SU-DHL-6 (cell line): Measurements from ENCODE around the gene FOXP2.

Experiments used
- H2AFZ ChIP-seq: fragments of 200-600 bp; sonication (generic); 2 replicates; pipeline ENCODE4 v1.6.1; 2014; ENCODE audit warnings: low read depth, mild to moderate bottlenecking, moderate library complexity, mixed read lengths, antibody characterized with exemption, low read length; ENCODE audit not compliant: severe bottlenecking
- H3F3A ChIP-seq: fragments of 200-600 bp; shearing (Covaris generic); 2 replicates; pipeline ENCODE4 v1.6.0; 2016; ENCODE audit warnings: antibody characterized with exemption, mild to moderate bottlenecking; ENCODE audit not compliant: insufficient read depth
- H3K27ac ChIP-seq: fragments of 200-600 bp; sonication (generic); 2 replicates; pipeline ENCODE4 v1.5.1; 2016; ENCODE audit warnings: low read depth, mild to moderate bottlenecking, low read length, moderate library complexity, mixed read lengths
- H3K27me3 ChIP-seq: fragments of 200-600 bp; sonication (generic), shearing (Covaris generic); 2 replicates; pipeline ENCODE4 v1.6.0; 2014; ENCODE audit warnings: mild to moderate bottlenecking, low read length
- H3K36me3 ChIP-seq: fragments of 200-600 bp; sonication (generic); 2 replicates; pipeline ENCODE4 v1.6.1; 2014; ENCODE audit warnings: mild to moderate bottlenecking, low read length, mixed read lengths
- H3K4me2 ChIP-seq: fragments of 300-600, 200-600 bp; shearing (Covaris generic), sonication (generic); 2 replicates; pipeline ENCODE4 v1.6.0; 2014; ENCODE audit warnings: low read length, low read depth, mild to moderate bottlenecking; ENCODE audit not compliant: poor library complexity, severe bottlenecking
- H3K4me3 ChIP-seq: fragments of 200-600 bp; sonication (generic); 2 replicates; pipeline ENCODE4 v1.5.1; 2014; ENCODE audit warnings: antibody characterized with exemption, low read length, mild to moderate bottlenecking, mixed read lengths; ENCODE audit not compliant: insufficient read depth, poor library complexity, severe bottlenecking
- H3K79me2 ChIP-seq: fragments of 200-600 bp; sonication (generic); 2 replicates; pipeline ENCODE4 v1.6.1; 2014; ENCODE audit warnings: mild to moderate bottlenecking, low read length, moderate library complexity; ENCODE audit not compliant: insufficient read depth
- H3K9ac ChIP-seq: fragments of 200-600 bp; sonication (generic); 2 replicates; pipeline ENCODE4 v1.7.0; 2014; ENCODE audit warnings: mild to moderate bottlenecking, low read length
- H3K9me2 ChIP-seq: fragments of 200-600 bp; sonication (generic); replicated peaks from 2 replicates; pipeline ENCODE4 v1.6.1; 2014; ENCODE audit warnings: low read length; ENCODE audit not compliant: insufficient read depth
- H3K9me3 ChIP-seq: fragments of 200-600 bp; sonication (generic); 2 replicates; pipeline ENCODE4 v1.6.1; 2014; ENCODE audit warnings: low read length, mixed read lengths; ENCODE audit not compliant: insufficient read depth
- H4K20me1 ChIP-seq: fragments of 200-600 bp; sonication (generic); 2 replicates; pipeline ENCODE4 v1.6.1; 2014; ENCODE audit warnings: low read depth, mild to moderate bottlenecking, antibody characterized with exemption, low read length, moderate library complexity, mixed read lengths
- EZH2phosphoT487 ChIP-seq: fragments of 200-600 bp; sonication (generic), shearing (Covaris generic); conservative IDR thresholded peaks from 2 replicates; pipeline ENCODE4 v1.6.1; 2018; ENCODE audit warnings: mild to moderate bottlenecking, antibody characterized with exemption, low read length, moderate library complexity, mixed read lengths
- TF ChIP-seq, protein P1 (sequence below): fragments of 200-600 bp; sonication (generic); IDR thresholded peaks from one replicate; pipeline ENCODE4 v1.5.1; 2017; ENCODE audit warnings: antibody characterized with exemption, mild to moderate bottlenecking, low read length, moderate library complexity; ENCODE audit not compliant: insufficient read depth, poor library complexity, severe bottlenecking

FOXP2 gene

DNA sequence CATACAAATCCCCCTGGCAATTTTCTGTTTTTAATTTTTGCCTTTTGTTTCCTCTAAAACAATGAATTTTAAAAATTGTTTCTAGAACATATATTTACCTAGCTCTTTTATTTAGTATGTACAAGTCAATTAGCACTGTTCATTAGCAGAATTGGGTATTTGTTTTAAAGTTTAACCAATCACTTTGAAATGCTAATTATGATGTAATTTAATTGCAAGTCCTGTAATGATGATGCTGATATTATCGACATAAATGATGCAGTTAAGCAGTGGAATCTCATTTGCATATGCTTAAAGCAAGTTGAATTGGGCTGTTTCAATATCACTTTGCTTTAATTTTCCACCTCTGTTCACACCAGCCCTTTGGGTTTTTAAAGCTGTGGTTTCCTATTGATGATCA is 2.7 kb downstream of the FOXP2 start:
- H3K36me3 ChIP-seq, result no peaks in the 10 kb centered on the region
- H2AFZ ChIP-seq, result no peak overlapping the region
- H3K9me2 ChIP-seq, result no peaks in the 10 kb centered on the region
- no peak overlapping the region for H3K27ac ChIP-seq
- no peaks in the 10 kb centered on the region for H3K79me2 ChIP-seq
- H3K4me2 ChIP-seq, result no peak overlapping the region
- H3K9ac ChIP-seq, result no peak overlapping the region
- H4K20me1 ChIP-seq, result no peaks in the 10 kb centered on the region
- no peaks in the 10 kb centered on the region for H3K9me3 ChIP-seq
- no peaks in the 10 kb centered on the region for H3F3A ChIP-seq
- no peak overlapping the region for H3K4me3 ChIP-seq
- no peak for TF ChIP-seq EZH2phosphoT487
- TF ChIP-seq, protein P1, sequence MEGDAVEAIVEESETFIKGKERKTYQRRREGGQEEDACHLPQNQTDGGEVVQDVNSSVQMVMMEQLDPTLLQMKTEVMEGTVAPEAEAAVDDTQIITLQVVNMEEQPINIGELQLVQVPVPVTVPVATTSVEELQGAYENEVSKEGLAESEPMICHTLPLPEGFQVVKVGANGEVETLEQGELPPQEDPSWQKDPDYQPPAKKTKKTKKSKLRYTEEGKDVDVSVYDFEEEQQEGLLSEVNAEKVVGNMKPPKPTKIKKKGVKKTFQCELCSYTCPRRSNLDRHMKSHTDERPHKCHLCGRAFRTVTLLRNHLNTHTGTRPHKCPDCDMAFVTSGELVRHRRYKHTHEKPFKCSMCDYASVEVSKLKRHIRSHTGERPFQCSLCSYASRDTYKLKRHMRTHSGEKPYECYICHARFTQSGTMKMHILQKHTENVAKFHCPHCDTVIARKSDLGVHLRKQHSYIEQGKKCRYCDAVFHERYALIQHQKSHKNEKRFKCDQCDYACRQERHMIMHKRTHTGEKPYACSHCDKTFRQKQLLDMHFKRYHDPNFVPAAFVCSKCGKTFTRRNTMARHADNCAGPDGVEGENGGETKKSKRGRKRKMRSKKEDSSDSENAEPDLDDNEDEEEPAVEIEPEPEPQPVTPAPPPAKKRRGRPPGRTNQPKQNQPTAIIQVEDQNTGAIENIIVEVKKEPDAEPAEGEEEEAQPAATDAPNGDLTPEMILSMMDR, result no peak
- H3K27me3 ChIP-seq, result no peaks in the 10 kb centered on the region

DNA sequence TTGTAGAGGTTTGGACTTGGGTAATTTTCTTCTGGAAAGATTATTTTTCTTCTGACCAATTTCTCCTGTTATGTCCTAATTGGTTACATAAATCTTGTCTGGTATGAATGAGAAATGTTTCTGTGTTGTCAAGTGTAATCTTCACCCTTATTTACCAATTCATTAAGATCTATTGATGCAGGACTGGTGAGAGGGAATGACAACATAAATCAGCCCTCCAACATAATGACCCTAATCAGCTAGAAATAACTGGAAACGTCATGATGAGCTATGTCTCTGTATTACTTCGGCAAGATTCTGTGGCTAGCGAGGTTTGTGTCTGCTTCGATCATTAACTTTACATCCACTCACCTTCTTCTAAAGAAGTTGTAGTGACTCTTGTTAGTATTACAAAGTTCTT is 3.5 kb downstream of the FOXP2 start:
- Histone ChIP-seq H3K4me2 (no peak overlapping the region), H3F3A (no peaks in the 10 kb centered on the region), H3K9me3 (no peaks in the 10 kb centered on the region), H3K27me3 (no peaks in the 10 kb centered on the region), H2AFZ (no peak overlapping the region), H4K20me1 (no peaks in the 10 kb centered on the region), H3K9ac (no peak overlapping the region), H3K4me3 (no peak overlapping the region), H3K9me2 (no peaks in the 10 kb centered on the region), H3K36me3 (no peaks in the 10 kb centered on the region), H3K27ac (no peak overlapping the region), H3K79me2 (no peaks in the 10 kb centered on the region)
- TF ChIP-seq EZH2phosphoT487, result no peak
- TF ChIP-seq, protein P1, result no peak

DNA sequence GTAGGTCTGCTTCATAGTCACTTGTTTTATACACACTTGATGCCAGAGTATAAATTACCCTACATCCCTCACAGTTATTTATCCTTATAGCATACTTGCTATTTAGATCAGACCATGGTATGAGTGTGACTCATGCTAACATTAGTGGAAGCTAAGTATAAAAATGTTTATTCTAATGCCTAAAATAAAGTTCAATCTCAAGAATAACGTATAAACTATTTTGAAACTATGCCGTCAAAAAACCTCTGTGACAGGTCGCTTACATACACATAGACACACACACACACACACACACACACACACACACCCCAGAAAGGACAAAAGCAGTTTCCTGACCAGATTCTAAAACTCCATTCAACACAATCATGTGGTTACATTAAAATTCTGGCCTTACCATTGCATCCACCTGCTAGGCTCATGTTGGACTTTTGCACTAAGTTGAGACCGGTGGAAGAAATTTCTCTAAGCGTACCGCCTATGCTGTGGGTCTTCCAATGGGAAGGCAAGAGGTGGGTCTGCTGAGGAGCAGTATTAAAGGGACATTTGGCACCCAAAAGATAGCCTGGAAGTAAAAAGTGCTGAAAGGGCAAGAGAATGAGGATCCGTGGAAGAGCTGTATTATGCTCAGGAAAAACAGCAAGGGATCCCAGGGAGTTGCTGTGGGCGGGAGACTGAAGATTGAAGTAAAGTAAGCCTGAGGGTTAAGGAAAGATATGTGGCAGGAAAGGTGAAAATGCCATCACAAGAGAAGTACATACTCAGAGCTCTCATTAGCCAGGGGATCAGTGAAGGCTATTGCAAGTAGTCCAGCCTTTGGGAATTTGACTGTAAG is 5.0 kb downstream of the FOXP2 start:
- no peak overlapping the region for H2AFZ ChIP-seq
- no peaks in the 10 kb centered on the region for H3K79me2 ChIP-seq
- H3K9me3 ChIP-seq, result no peaks in the 10 kb centered on the region
- no peak overlapping the region for H3K27ac ChIP-seq
- no peak overlapping the region for H3K4me3 ChIP-seq
- no peak overlapping the region for H3K9ac ChIP-seq
- no peaks in the 10 kb centered on the region for H3K27me3 ChIP-seq
- H3K36me3 ChIP-seq, result no peaks in the 10 kb centered on the region
- no peak overlapping the region for H3K4me2 ChIP-seq
- H3K9me2 ChIP-seq, result no peaks in the 10 kb centered on the region
- H4K20me1 ChIP-seq, result no peaks in the 10 kb centered on the region
- no peaks in the 10 kb centered on the region for H3F3A ChIP-seq
- TF ChIP-seq, protein P1, result no peak
- TF ChIP-seq EZH2phosphoT487, result no peak
